ENCODE measurements around the gene TRIM40.
A peak's percentile ranks its signal among the peaks of the same experiment; 100 is the strongest.
"Not testable (repeated sequence)": the region's sequence is repeated elsewhere in the genome, so short reads cannot be mapped to it uniquely, and the experiment has no call there.

The TRIM40 gene

GRCh38 chr6:30113841-30114240, 22.1 kb upstream of the TRIM40 start:
- no peak for DNase-seq

GRCh38 chr6:30116724-30117123, 19.2 kb upstream of the TRIM40 start:
- no peak for DNase-seq

GRCh38 chr6:30118691-30119090, 17.2 kb upstream of the TRIM40 start:
- DNase-seq, result not testable (repeated sequence)

- no peak for DNase-seq
Observed at GRCh38 chr6:30121446-30122366, 14.2 kb upstream of the TRIM40 start.

- no peak for DNase-seq
Observed at GRCh38 chr6:30122515-30122914, 13.4 kb upstream of the TRIM40 start.

- DNase-seq, result no peak
Observed at GRCh38 chr6:30127238-30128093, 8.5 kb upstream of the TRIM40 start.

GRCh38 chr6:30129265-30130178, 6.4 kb upstream of the TRIM40 start:
- DNase-seq, result no peak

GRCh38 chr6:30130179-30130679, 5.7 kb upstream of the TRIM40 start:
- DNase-seq, result no peak

- peak; percentile 87 for DNase-seq
Observed at GRCh38 chr6:30130887-30131862, 4.8 kb upstream of the TRIM40 start.

- no peak for DNase-seq
Observed at GRCh38 chr6:30131947-30132497, 3.9 kb upstream of the TRIM40 start.

- DNase-seq, result no peak
Observed at GRCh38 chr6:30135147-30135546, 793 bp upstream of the TRIM40 start.

- no peak for DNase-seq
Observed at GRCh38 chr6:30136570-30137286, 788 bp downstream of the TRIM40 start.

- DNase-seq, result not testable (repeated sequence)
Observed at GRCh38 chr6:30140240-30140639, 4.3 kb downstream of the TRIM40 start.

GRCh38 chr6:30142665-30143064, 6.7 kb downstream of the TRIM40 start:
- DNase-seq, result no peak

GRCh38 chr6:30143780-30144179, 7.8 kb downstream of the TRIM40 start:
- no peak for DNase-seq

GRCh38 chr6:30144811-30145210, 8.9 kb downstream of the TRIM40 start:
- no peak for DNase-seq

GRCh38 chr6:30145818-30146217, 9.9 kb downstream of the TRIM40 start:
- DNase-seq, result no peak

GRCh38 chr6:30147096-30147495, 11.2 kb downstream of the TRIM40 start:
- DNase-seq, result no peak

GRCh38 chr6:30149234-30149633, 13.3 kb downstream of the TRIM40 start:
- no peak for DNase-seq

- no peak for DNase-seq
Observed at GRCh38 chr6:30149858-30150550, 14.1 kb downstream of the TRIM40 start.

Data from NCI-H1105 treated with DMSO at 0.1 percent for 48 hours (cell line).